ENCODE results near the gene ATP8A1.

Gene ATP8A1

GRCh38 chr4:42672359-42673081, 15.6 kb upstream of the ATP8A1 start:
- H3F3A ChIP-seq (ENCODE audit: control insufficient read depth, insufficient read depth), result no peaks in the 10 kb centered on the region
- H4K20me1 ChIP-seq (ENCODE audit: control insufficient read depth, insufficient read depth, low read depth, low read length), result no peaks in the 10 kb centered on the region
- no peak overlapping the region for H3K27ac ChIP-seq (ENCODE audit: low read depth, low read length)
- H3K4me3 ChIP-seq (ENCODE audit: low read length), result no peak overlapping the region; the same call in 1 of the 2 replicates
- H3K9me2 ChIP-seq (replicated peaks; ENCODE audit: control insufficient read depth, low read length), result no peaks in the 10 kb centered on the region
- H3K9me3 ChIP-seq (ENCODE audit: control insufficient read depth, insufficient read depth, low read length), result no peaks in the 10 kb centered on the region
- TF ChIP-seq, protein P1, sequence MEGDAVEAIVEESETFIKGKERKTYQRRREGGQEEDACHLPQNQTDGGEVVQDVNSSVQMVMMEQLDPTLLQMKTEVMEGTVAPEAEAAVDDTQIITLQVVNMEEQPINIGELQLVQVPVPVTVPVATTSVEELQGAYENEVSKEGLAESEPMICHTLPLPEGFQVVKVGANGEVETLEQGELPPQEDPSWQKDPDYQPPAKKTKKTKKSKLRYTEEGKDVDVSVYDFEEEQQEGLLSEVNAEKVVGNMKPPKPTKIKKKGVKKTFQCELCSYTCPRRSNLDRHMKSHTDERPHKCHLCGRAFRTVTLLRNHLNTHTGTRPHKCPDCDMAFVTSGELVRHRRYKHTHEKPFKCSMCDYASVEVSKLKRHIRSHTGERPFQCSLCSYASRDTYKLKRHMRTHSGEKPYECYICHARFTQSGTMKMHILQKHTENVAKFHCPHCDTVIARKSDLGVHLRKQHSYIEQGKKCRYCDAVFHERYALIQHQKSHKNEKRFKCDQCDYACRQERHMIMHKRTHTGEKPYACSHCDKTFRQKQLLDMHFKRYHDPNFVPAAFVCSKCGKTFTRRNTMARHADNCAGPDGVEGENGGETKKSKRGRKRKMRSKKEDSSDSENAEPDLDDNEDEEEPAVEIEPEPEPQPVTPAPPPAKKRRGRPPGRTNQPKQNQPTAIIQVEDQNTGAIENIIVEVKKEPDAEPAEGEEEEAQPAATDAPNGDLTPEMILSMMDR (IDR thresholded peaks at IDR 0.05; ENCODE audit: low read depth, low read length, poor library complexity, severe bottlenecking), result no peak
- TF ChIP-seq EZH2phosphoT487 (IDR thresholded peaks at IDR 0.05; ENCODE audit: borderline replicate concordance, low read length), result no peak
- H3K36me3 ChIP-seq (ENCODE audit: control insufficient read depth, low read length), result no peaks in the 10 kb centered on the region; the same call in 1 of the 2 replicates
- H3K4me1 ChIP-seq (ENCODE audit: control insufficient read depth, low read length), result peaks cover 20% of the 10 kb centered on the region
- H3K79me2 ChIP-seq (ENCODE audit: control insufficient read depth, low read length), result no peaks in the 10 kb centered on the region
- no peaks in the 10 kb centered on the region for H3K27me3 ChIP-seq (ENCODE audit: control insufficient read depth, low read length)
- H3K4me2 ChIP-seq (ENCODE audit: low read length), result no peak overlapping the region

- Histone ChIP-seq H3K27ac (ENCODE audit: low read depth, low read length) (no peak overlapping the region), H3K4me3 (ENCODE audit: low read length) (peak overlapping the region; percentile 22; the same call in 1 of the 2 replicates), H3K79me2 (ENCODE audit: control insufficient read depth, low read length) (no peaks in the 10 kb centered on the region), H3K9me3 (ENCODE audit: control insufficient read depth, insufficient read depth, low read length) (no peaks in the 10 kb centered on the region), H3K4me2 (ENCODE audit: low read length) (peak overlapping the region; percentile 50), H3K27me3 (ENCODE audit: control insufficient read depth, low read length) (no peaks in the 10 kb centered on the region), H3F3A (ENCODE audit: control insufficient read depth, insufficient read depth) (no peaks in the 10 kb centered on the region), H3K4me1 (ENCODE audit: control insufficient read depth, low read length) (peaks cover 20% of the 10 kb centered on the region), H3K9me2 (replicated peaks; ENCODE audit: control insufficient read depth, low read length) (no peaks in the 10 kb centered on the region), H3K36me3 (ENCODE audit: control insufficient read depth, low read length) (no peaks in the 10 kb centered on the region), H4K20me1 (ENCODE audit: control insufficient read depth, insufficient read depth, low read depth, low read length) (no peaks in the 10 kb centered on the region)
- no peak for TF ChIP-seq EZH2phosphoT487 (IDR thresholded peaks at IDR 0.05; ENCODE audit: borderline replicate concordance, low read length)
These were observed 14.7 kb upstream of the ATP8A1 start for GRCh38 chr4:42671431-42672194.

DNA sequence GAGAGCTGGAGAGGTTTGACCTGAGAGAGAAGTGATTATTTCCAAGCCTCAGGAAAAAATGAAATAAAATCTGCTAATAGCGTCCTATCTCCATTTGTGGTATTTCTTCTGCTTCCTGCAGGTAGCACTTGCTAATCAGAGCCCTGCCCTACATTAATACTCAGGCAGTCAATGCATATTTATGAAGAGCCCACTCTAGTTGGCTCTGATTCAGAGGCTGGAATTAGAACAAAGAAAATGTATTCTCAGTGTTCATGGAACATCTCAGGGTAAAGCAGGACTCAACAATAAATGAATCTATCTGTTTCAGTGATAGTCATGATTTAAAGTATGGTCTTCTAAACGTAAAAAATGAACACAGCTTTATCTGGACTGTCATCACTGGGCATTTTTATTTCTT, 1.4 kb upstream of the ATP8A1 start:
- no peaks in the 10 kb centered on the region for H3K27me3 ChIP-seq (ENCODE audit: control insufficient read depth, low read length)
- peaks cover 43% of the 10 kb centered on the region for H3K79me2 ChIP-seq (ENCODE audit: control insufficient read depth, low read length)
- no peaks in the 10 kb centered on the region for H3K9me2 ChIP-seq (replicated peaks; ENCODE audit: control insufficient read depth, low read length)
- H3K4me3 ChIP-seq (ENCODE audit: low read length), result peak overlapping the region; percentile 95
- H3K27ac ChIP-seq (ENCODE audit: low read depth, low read length), result peak overlapping the region; percentile 74
- no peaks in the 10 kb centered on the region for H3K9me3 ChIP-seq (ENCODE audit: control insufficient read depth, insufficient read depth, low read length)
- H3F3A ChIP-seq (ENCODE audit: control insufficient read depth, insufficient read depth), result 0 out of 2 replicates have a peak, but pooled peaks cover 2% of the 10 kb centered on the region
- H3K4me1 ChIP-seq (ENCODE audit: control insufficient read depth, low read length), result peaks cover 33% of the 10 kb centered on the region
- TF ChIP-seq EZH2phosphoT487 (IDR thresholded peaks at IDR 0.05; ENCODE audit: borderline replicate concordance, low read length), result no peak
- TF ChIP-seq, protein P1 (IDR thresholded peaks at IDR 0.05; ENCODE audit: low read depth, low read length, poor library complexity, severe bottlenecking), result no peak
- peak overlapping the region; percentile 97 for H3K4me2 ChIP-seq (ENCODE audit: low read length)
- peaks cover 22% of the 10 kb centered on the region for H3K36me3 ChIP-seq (ENCODE audit: control insufficient read depth, low read length)
- H4K20me1 ChIP-seq (ENCODE audit: control insufficient read depth, insufficient read depth, low read depth, low read length), result no peaks in the 10 kb centered on the region

DNA sequence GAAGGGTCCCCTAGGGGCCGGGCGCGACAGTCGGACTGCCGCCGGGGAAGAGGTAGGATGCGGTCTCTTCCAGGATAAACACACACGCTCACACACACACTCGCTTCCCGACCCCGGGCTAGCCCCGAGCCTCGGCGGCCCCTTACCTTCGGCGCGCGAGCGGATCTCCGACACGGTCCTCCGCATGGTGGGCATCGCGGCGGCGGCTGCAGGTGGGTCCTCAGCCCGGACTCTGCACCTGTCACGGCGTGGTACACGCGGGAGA, 294 bp downstream of the ATP8A1 start:
- Histone ChIP-seq H3K27ac (ENCODE audit: low read depth, low read length) (peak overlapping the region; percentile 76), H3K27me3 (ENCODE audit: control insufficient read depth, low read length) (no peaks in the 10 kb centered on the region), H3F3A (ENCODE audit: control insufficient read depth, insufficient read depth) (0 out of 2 replicates have a peak, but pooled peaks cover 2% of the 10 kb centered on the region), H4K20me1 (ENCODE audit: control insufficient read depth, insufficient read depth, low read depth, low read length) (no peaks in the 10 kb centered on the region), H3K9me3 (ENCODE audit: control insufficient read depth, insufficient read depth, low read length) (no peaks in the 10 kb centered on the region), H3K4me1 (ENCODE audit: control insufficient read depth, low read length) (peaks cover 35% of the 10 kb centered on the region), H3K79me2 (ENCODE audit: control insufficient read depth, low read length) (peaks cover 59% of the 10 kb centered on the region), H3K36me3 (ENCODE audit: control insufficient read depth, low read length) (peaks cover 33% of the 10 kb centered on the region), H3K9me2 (replicated peaks; ENCODE audit: control insufficient read depth, low read length) (no peaks in the 10 kb centered on the region), H3K4me2 (ENCODE audit: low read length) (peak overlapping the region; percentile 67), H3K4me3 (ENCODE audit: low read length) (peak overlapping the region; percentile 95)
- TF ChIP-seq, protein P1 (IDR thresholded peaks at IDR 0.05; ENCODE audit: low read depth, low read length, poor library complexity, severe bottlenecking), result no peak
- no peak for TF ChIP-seq EZH2phosphoT487 (IDR thresholded peaks at IDR 0.05; ENCODE audit: borderline replicate concordance, low read length)
